ENCODE data around the gene STT3B. TPM values are rescaled to one million over a fixed set of nuclear protein-coding genes. Genes with fewer than 3 reads are reported as not detected.
A peak's percentile ranks its signal among the peaks of the same experiment; 100 is the strongest.

Gene STT3B
- total RNA-seq, 4 donors from 2014 or later = 62.4 to 99.3 (median 69.0) TPM

DNA sequence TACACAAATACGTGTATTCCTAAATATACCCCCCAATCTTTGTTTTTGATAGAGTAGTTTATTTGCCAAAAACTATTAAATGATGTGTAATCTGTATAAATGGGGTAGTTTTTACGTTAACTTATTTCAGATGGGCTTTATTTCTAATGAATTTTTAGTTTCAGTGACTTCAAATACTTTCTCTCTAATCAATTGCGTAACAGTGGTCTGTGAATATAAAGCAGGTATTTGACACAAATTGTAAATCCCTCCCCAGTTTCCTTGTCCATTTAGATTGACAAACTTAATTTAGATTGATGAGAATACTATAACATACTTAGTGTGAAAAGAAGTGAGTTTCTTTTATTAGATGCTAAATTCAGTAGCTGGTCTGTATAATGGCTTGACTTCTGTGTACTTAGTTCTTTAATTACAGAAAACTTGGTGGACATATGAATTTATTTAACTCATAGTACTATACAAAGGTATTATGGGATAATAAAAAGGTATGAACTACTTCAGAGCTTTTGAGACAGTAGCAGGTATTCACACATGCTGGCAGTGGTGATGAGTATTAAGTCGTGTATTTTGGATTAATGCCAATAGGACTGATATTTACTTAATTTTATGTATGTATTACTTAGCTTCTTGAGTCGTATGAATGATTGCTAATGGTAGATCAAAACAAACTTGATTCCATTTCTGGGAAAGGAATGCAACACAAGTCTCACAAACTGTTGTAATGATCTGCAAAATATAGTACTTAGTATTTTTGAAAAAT is 81.6 kb downstream of the STT3B start:
- no peak for ATAC-seq
- no peak overlapping the region for H3K4me3 ChIP-seq
- peaks cover 26 to 36% of the 10 kb centered on the region in 2 donors for H3K4me1 ChIP-seq
- intact Hi-C loops (cut with DNase I; ENCODE audit: low total_unique reads) = no loop called here
- peaks cover 0 to 9% of the 10 kb centered on the region in 2 donors for H3K36me3 ChIP-seq
- H3K27me3 ChIP-seq = no peaks in the 10 kb centered on the region
- in situ Hi-C loops (cut with MboI; ENCODE audit: low sequenced_read_pairs in 4 of 4) = no loop called here
- TF ChIP-seq, protein P1, sequence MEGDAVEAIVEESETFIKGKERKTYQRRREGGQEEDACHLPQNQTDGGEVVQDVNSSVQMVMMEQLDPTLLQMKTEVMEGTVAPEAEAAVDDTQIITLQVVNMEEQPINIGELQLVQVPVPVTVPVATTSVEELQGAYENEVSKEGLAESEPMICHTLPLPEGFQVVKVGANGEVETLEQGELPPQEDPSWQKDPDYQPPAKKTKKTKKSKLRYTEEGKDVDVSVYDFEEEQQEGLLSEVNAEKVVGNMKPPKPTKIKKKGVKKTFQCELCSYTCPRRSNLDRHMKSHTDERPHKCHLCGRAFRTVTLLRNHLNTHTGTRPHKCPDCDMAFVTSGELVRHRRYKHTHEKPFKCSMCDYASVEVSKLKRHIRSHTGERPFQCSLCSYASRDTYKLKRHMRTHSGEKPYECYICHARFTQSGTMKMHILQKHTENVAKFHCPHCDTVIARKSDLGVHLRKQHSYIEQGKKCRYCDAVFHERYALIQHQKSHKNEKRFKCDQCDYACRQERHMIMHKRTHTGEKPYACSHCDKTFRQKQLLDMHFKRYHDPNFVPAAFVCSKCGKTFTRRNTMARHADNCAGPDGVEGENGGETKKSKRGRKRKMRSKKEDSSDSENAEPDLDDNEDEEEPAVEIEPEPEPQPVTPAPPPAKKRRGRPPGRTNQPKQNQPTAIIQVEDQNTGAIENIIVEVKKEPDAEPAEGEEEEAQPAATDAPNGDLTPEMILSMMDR (IDR thresholded peaks at IDR 0.05 in 4 of 5, conservative IDR thresholded peaks at IDR 0.05 in 1 of 5) = no peak
- no peak for TF ChIP-seq POLR2A (IDR thresholded peaks at IDR 0.05)
- H3K27ac ChIP-seq = no peak overlapping the region
- DNase-seq = no peak
- no peaks in the 10 kb centered on the region for H3K9me3 ChIP-seq

DNA sequence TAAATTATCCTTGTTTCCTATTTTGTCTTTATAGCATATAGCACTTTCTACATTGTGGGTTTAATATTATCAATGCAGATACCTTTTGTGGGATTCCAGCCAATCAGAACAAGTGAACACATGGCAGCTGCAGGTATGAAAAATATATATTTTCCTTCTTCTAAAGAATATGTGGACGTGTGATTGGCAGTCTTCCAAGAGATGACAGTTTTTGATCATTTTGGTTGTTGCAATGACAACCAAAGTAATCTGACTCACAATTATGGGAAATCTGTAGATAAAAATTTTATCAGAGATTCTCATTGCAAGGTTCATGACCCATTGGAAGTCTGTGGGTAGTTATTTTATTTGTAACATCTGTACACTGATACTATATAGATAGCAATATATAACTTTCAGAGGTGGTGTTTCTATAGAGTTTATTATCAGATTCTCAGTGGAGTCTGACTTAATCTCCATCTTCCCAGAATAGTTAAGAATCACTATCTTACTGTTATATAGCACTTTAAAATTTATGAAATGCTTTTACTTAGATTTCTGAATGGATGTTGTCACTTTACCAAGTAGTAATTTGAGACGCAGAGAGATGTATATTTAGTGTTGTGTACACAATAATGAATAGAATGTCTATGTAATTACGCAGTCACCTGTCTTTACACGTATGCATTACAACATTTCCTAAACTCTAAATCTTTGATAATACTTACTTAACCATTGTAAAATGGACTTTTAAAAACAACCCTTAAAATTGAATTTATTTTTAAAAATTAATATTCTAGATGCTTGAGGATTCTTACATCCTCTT is 82.5 kb downstream of the STT3B start:
- H3K4me3 ChIP-seq = no peak overlapping the region
- H3K27me3 ChIP-seq = no peaks in the 10 kb centered on the region
- in situ Hi-C loops (cut with MboI; ENCODE audit: low sequenced_read_pairs in 4 of 4) (no loop called here), intact Hi-C loops (cut with DNase I; ENCODE audit: low total_unique reads) (no loop called here)
- peak overlapping the region in 1 of 4 donors; percentile 28 for H3K27ac ChIP-seq
- ATAC-seq (no peak), DNase-seq (no peak)
- peaks cover 0 to 15% of the 10 kb centered on the region in 2 donors for H3K36me3 ChIP-seq
- peaks cover 26 to 29% of the 10 kb centered on the region in 2 donors for H3K4me1 ChIP-seq
- TF ChIP-seq, protein P1 (IDR thresholded peaks at IDR 0.05 in 4 of 5, conservative IDR thresholded peaks at IDR 0.05 in 1 of 5) = no peak
- TF ChIP-seq POLR2A (IDR thresholded peaks at IDR 0.05) = no peak
- H3K9me3 ChIP-seq = no peaks in the 10 kb centered on the region

DNA sequence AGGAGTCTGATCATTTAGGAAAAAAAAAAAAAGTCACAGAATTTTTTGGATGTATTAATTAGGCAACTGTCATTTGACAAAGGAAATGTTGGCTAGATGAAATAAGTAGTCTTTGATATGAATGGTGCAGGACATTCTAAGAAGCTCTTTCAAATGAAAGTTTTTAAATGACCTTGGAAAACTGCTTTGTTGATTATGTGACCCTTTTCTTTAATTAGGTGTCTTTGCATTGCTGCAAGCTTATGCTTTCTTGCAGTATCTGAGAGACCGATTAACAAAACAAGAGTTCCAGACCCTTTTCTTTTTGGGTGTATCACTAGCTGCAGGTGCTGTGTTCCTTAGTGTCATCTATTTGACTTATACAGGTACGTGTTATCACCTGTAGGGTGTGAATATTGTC is 84.0 kb downstream of the STT3B start:
- in situ Hi-C loops (cut with MboI; ENCODE audit: low sequenced_read_pairs in 4 of 4) = no loop called here
- Histone ChIP-seq H3K27ac (peak overlapping the region in 2 of 4 donors; percentile 28 to 35), H3K27me3 (no peaks in the 10 kb centered on the region), H3K9me3 (no peaks in the 10 kb centered on the region), H3K4me3 (no peak overlapping the region), H3K36me3 (peaks cover 0 to 15% of the 10 kb centered on the region in 2 donors), H3K4me1 (peaks cover 26 to 29% of the 10 kb centered on the region in 2 donors)
- intact Hi-C loops (cut with DNase I; ENCODE audit: low total_unique reads) = no loop called here
- DNase-seq = no peak
- no peak for TF ChIP-seq POLR2A (IDR thresholded peaks at IDR 0.05)
- TF ChIP-seq, protein P1 (IDR thresholded peaks at IDR 0.05 in 4 of 5, conservative IDR thresholded peaks at IDR 0.05 in 1 of 5) = no peak
- no peak for ATAC-seq

DNA sequence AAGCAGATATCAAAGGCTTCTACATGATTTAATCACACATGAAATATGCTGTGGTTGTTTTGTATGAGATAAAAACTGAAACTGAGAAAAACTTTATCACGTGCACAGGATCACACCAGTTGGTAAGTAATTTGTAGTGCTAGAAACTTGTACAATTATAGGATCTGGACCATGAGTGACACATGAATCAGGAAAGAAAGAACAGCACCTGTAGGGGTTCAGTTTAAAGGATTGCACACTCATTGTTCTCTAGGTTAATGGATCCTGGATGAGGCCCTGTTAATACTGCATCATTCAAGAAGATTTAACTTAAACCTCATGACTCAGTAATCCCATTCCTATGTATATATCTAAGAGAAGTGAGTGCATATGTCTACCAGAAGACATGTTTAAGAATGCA is 87.9 kb downstream of the STT3B start:
- no peaks in the 10 kb centered on the region for H3K27me3 ChIP-seq
- ATAC-seq (no peak), DNase-seq (no peak)
- TF ChIP-seq POLR2A (IDR thresholded peaks at IDR 0.05) = no peak
- TF ChIP-seq, protein P1 (IDR thresholded peaks at IDR 0.05 in 4 of 5, conservative IDR thresholded peaks at IDR 0.05 in 1 of 5) = no peak
- H3K36me3 ChIP-seq = peaks cover 0 to 37% of the 10 kb centered on the region in 2 donors
- H3K27ac ChIP-seq = no peak overlapping the region
- intact Hi-C loops (cut with DNase I; ENCODE audit: low total_unique reads) (no loop called here), in situ Hi-C loops (cut with MboI; ENCODE audit: low sequenced_read_pairs in 4 of 4) (no loop called here)
- H3K4me3 ChIP-seq = no peak overlapping the region
- peaks cover 19 to 20% of the 10 kb centered on the region in 2 donors for H3K4me1 ChIP-seq
- no peaks in the 10 kb centered on the region for H3K9me3 ChIP-seq
